Activated CD4-positive, alpha-beta T cell treated with anti-CD3 and anti-CD28 coated beads for 1 hour (primary cell): Measurements from ENCODE around the gene PDE11A.
A peak's percentile ranks its signal among the peaks of the same experiment; 100 is the strongest.

ENCODE experiments used
- DNase-seq: peaks from one replicate; pipeline ENCODE4 v3.0.0-alpha.2; 2020

Gene PDE11A

DNA sequence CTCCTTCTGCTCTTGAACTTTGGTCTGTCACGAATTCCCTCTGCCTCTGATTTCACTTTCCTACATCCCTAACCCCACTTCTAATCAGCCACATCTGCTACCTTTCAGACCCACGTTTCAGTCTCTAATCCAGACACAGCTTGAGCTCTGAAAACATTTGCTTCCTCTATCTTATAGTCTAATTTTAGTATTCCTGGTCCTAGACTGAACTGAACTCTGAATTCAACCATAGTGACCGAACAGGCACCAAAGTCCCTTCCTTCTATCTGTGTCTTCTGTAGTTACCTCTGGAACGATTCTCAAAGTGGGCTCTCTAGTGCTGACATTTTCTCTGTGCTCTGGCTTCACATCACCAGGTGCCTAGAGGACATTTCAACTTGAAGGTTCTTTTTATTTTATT, 156.2 kb downstream of the PDE11A start:
- no peak for DNase-seq

DNA sequence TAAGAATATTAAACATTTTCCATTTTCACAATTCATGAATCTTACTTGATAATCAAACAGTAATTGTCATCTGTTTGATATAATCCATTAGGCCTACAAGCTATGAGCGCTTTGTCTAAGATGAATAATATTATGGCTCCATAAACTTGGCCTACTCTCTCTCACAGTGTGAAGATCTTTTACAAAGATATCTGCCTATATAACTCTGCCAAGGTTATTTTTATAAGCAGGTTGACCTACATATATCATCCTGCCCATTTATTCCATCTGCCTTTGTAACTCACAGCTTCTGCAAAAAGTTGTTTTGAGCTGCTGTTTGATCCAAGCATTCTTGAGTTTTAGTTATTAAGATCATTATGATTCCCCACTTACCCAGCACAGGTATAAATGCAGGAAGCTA, 158.3 kb downstream of the PDE11A start:
- no peak for DNase-seq

DNA sequence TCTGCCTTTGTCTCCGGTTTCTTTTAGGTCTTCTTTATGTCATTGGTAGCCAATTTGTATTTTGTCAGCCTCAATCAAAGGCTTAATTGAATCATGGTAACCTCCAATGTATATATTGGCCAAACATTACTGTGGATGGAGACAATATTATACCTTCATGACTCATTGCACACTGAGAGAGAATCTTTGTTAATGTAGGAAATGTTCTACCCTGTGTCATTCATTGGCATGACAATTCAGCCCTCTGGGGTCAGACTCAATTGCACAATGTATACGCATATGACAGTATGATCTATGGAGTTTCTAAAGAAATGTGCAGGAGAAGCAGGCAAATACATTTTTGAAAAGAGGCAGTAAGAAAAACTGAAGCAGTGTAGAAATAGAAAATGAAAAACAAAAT, 162.6 kb downstream of the PDE11A start:
- DNase-seq: no peak

DNA sequence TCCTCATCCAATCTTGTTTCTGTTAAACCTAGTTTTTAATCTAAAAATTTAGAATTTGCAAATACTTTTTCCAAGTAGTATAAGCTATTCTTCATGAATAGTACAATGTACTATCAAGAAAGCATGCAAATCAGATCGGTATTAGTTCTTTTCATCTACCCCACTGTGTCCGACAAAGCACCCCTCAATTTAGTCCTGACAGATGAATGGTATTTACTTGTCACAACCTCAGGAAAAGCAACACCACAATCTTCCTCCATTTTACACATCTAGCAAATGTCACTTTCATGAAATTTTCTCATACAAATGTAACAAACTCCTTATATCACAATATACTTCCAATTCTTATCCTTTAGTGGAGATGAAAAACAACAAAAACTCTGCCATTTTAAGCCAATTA, 163.8 kb downstream of the PDE11A start:
- no peak for DNase-seq

DNA sequence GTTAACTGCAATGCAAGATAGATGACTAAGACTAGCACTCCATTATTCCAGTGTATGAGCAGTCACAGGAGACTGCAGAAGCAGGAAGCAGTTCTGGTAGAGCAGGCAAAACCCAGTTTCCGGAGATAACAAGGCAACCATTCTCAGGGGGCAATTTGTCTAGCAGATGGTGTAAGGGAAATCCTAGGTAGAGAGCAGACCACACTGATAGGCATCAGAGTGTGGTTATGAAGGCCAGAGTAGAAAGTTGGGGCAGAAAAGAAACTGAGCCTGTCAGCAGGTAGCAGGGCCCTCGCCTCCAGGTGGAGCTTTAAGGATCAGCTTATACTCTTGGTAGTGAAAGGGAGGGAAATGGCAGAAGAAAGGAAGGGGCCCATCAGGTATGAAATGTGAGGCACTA, 164.4 kb downstream of the PDE11A start:
- DNase-seq: no peak

- peak; percentile 22 for DNase-seq
Measured at GRCh38 chr2:177906041-177906718, 166.4 kb downstream of the PDE11A start.

DNA sequence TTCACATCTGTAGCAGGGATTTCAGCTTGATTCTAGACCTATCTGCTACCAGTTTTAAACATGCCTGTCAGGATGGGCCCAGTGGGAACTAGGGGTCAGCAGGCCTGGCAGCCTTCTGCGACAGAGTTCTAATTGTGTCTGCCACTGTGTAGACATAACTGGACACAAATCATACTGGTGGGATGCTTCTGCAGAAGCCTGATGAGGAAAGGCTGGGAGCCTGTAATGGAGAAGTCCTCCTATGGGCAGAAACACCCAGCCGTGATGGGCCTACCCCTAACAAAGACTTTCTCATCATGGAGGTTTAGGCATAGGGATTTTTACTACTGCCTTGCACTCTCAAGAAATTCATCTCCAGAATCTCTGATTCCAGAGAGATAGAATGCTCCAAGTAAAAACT, 166.9 kb downstream of the PDE11A start:
- DNase-seq: no peak

- DNase-seq: no peak
Measured at GRCh38 chr2:177902395-177903163, 170.0 kb downstream of the PDE11A start.

DNA sequence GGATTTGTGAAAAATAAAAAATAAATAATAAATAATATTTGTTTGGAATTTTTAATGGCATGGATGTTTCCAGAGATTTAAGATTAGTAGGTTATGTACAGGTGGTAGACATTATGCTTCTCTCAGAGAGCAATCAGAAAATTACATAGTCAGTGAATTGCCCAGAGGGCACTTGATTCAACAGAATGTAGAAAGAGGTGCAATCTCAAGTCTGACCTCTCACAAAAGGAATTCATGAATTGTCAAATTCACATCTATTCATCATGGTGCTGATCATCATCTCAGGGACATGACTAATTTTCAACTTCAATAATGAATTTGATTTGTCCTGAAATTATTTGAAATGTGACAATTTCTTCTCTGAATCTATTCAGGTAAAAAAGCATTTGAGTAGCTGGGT, 172.5 kb downstream of the PDE11A start:
- no peak for DNase-seq

DNA sequence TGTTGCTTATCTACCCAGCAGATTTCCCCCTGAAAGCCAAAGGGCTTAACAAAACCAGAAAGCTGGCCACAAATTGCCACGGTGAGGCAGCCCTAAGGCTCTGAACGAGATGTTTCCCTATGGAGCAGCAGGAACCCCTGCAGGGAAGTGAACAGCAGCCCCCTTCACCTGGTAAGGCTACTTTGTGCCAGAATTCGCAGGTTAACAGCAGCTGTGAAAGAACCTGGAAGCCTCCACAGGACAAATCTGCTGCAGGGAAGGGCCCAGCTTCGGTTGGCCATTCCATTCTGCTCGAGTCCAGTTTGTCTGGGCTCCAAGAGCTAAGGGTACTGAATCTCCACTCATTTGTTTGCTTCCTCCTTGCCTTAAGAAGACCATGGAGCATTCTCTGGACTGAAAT, 175.3 kb downstream of the PDE11A start:
- DNase-seq: no peak

- no peak for DNase-seq
Measured at GRCh38 chr2:177896587-177896986, 176.0 kb downstream of the PDE11A start.

DNA sequence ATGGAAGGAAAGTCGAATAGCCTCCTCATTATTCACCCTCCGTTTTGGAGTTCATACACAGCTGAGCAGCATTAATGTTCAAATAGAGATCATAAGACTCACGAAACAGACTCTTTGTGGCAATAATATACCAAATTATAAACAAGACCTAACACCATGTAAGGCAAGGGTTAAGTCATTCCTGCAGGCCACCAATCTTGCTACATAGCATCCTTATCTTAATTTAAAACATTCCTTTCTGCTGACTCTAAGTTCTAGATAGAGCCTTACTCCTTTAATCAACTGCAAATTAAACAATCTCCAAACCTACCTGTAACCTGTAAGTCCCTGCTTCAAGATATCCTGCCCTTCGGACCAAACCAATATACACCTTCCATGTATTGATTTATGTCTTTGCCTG, 178.0 kb downstream of the PDE11A start:
- DNase-seq: no peak

GRCh38 chr2:177893880-177894279, 178.7 kb downstream of the PDE11A start:
- no peak for DNase-seq

DNA sequence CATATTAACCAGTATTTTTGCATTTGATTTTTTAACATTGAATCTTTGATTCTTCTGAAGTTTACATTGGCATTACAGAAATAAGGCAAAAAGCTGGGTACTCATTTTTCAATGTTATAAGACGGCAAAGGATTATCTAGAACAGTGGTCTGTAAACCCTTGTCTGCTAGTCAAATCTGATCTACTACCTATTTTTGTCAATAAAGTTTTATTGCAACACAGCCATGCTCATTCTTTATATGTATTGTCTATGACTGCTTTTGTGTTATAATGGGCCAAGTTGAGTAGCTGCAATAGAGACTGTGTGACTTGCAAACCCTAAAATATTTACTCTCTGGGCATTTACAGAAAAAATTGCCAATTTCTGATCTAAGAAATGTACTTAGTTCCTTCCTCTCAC, 181.0 kb downstream of the PDE11A start:
- DNase-seq: no peak

DNA sequence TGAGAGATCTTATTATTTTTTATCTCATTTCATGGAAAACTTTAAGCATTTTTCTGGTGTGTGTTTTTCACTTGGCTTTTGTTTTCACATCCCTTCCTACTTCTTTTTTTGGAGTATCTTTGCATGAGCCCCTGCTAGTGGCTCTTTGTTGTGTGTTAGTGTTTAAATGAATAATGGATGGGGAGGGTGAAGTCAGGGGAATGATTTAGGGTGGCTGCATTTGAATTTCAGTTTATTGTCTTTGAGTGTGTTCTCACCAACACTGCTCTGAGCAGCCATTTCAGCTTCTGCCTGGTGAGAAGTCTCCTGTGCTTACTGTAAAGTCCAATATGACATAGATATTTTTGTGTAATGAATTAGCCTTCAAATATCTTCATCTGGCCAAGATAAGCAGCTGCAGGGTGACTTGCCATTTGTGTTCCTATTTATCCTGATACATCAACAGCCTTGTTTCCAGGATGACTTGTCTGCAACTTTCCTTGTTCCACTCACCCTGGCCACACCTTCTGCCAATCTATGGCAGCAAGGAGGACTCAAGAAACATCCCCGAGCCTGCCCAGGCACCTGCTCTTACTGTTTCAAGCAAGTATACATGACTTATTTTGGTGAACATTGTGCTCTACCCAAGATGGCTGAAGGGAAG, 182.6 kb downstream of the PDE11A start:
- no peak for DNase-seq

GRCh38 chr2:177888581-177888980, 184.0 kb downstream of the PDE11A start:
- no peak for DNase-seq

DNA sequence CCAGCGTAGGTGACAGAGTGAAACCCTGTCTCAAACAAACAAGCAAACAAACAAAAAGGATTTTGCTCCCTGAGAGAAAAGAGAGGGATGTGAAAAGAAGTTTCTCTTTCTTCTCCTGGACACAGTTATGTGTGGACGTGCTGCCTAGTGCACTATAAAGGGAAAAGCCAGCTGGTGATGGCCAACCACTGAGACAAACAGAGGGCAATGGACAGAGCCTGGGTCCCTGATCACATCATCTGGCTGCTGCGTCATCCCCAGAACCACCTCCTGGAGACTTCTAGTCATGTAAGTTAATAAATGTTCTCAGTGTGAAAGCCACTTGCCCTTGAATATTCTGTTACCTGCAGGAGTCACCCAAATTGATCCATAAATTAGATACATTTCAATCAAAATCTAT, 184.9 kb downstream of the PDE11A start:
- no peak for DNase-seq

DNA sequence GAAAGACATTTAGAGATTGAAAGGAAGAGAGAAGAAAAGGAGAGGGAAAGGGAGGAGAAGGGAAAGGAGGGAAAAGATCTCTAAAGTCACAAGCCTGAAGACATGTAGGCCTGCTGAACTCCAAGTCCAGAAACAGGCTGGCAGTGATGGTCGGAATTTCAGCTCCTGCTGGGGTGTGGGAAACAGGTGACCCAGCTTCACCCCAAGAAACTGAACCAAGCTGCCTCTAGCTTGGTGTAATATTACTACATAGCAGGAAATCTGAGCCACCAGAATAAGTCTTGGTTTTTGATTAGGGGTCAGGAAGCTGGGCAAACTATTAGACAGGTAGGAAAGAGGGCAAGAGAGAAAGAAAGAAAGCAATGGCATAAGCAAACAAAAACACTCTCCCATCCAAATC, 185.8 kb downstream of the PDE11A start:
- DNase-seq: no peak

- no peak for DNase-seq
Measured at GRCh38 chr2:177885828-177886466, 186.6 kb downstream of the PDE11A start.

DNA sequence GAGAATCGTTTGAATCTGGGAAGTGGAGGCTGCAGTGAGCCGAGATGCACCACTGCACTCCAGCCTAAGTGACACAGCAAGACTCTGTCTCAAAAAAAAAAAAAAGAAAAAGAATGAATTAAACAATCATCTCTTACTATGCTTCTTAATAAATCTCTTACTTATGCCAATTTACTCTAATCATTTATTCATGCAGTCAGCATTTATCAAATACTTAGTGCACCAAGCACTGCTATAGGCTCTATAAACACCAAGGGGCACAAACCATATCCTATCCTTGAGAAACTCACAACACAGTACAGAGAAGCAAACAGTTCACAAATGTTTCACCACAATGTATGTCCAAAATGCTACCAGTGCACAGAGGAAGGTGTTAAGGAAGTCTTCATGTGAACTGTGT, 189.4 kb downstream of the PDE11A start:
- DNase-seq: no peak

GRCh38 chr2:177882501-177882900, 190.1 kb downstream of the PDE11A start:
- no peak for DNase-seq

DNA sequence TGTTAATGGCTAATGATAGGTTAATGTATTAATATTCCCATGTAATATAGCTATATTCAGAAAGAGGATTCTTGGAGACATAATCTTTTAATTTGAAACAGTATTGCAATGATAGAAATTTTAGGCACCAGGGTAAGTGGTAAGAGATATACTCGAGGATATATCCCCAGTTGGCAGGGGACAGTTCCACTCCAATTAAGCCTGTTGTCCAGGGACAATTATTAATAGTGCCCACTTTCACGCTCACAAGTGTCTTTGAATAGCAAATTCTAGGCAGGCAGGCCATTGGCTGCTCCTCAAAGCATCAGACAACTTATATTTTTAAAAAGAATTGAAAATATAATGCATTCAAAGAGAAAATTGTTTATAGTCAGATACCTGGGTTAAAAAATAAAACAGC, 190.7 kb downstream of the PDE11A start:
- DNase-seq: no peak

DNA sequence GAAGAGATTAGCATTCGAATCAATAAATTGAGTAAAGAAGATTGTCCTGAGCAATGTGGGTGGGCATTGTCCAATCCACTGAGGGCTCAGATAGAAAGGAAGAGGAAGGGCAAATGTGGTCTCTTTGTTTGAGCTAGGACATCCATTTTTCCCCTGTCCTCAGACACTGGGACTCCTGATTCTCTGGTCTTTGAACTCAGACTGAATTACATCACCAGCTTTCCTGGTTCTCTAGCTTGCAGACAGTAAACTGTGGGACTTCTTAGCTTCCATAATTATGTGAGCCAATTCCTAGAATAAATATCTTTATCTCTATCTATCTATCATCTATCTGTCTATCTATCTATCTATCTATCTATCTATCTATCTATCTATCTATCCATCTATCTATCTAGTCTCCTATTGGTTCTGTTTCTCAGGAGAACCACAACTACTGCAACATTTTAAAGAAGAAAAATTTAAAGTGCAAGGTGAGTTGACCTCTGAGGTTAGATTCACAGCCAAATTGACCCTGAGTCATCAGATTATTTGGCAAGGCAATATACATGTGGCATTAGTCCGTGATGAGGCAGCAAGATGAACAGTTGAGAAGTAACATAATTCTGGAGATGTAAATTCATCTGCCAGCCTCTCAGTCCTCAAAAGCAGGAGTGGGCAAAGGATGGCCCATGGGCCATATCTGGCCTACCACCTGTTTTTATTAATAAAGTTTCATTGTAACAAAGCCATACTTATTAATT, 191.4 kb downstream of the PDE11A start:
- DNase-seq: no peak
